A673 (cell line): ENCODE measurements around the gene OXTR. TPM values are rescaled to one million over a fixed set of nuclear protein-coding genes. Genes with fewer than 3 reads are reported as not detected.

ENCODE experiments used
- BruUV-seq: library from RNA; stranded (reverse); fragments of 400-500 nt; replicated peaks from 2 replicates; lab custom pipeline; 2021; lab: Mats Ljungman, UMichigan
- CTCF ChIA-PET: fragments of 300-600 bp; sonication (Branson Sonifier 250); formaldehyde crosslinking; loops from one replicate; lab custom pipeline; 2022; ENCODE audit warnings: antibody characterized with exemption; lab: Charles Lee
- POLR2A ChIA-PET: fragments of 300-600 bp; sonication (Branson Sonifier 250); formaldehyde crosslinking; loops from one replicate; lab custom pipeline; 2022; ENCODE audit warnings: antibody characterized with exemption; ENCODE audit not compliant: low non-redundant PET; lab: Charles Lee
- DNase-seq: peaks from one replicate; pipeline ENCODE4 v3.0.0-alpha.2; 2015; ENCODE audit warnings: low spot score
- H3K27ac ChIP-seq: fragments of 200-600 bp; sonication (generic); 2 replicates; pipeline ENCODE4 v1.5.1; 2016; ENCODE audit warnings: mixed run types, low read depth, mild to moderate bottlenecking, mixed read lengths, antibody characterized with exemption, low read length; ENCODE audit not compliant: poor library complexity, severe bottlenecking
- H3K27me3 ChIP-seq: fragments of 200-600 bp; sonication (generic); replicated peaks from 2 replicates; pipeline ENCODE4 v1.6.1; 2017; ENCODE audit warnings: mixed run types, low read depth, mild to moderate bottlenecking, mixed read lengths, antibody characterized with exemption, low read length; ENCODE audit not compliant: insufficient read depth, poor library complexity
- H3K36me3 ChIP-seq: fragments of 200-600 bp; sonication (generic); 2 replicates; pipeline ENCODE4 v1.6.1; 2016; ENCODE audit warnings: mixed run types, mild to moderate bottlenecking, mixed read lengths, antibody characterized with exemption, low read length; ENCODE audit not compliant: insufficient read depth, poor library complexity, severe bottlenecking
- H3K4me1 ChIP-seq: fragments of 200-600 bp; sonication (generic); 2 replicates; pipeline ENCODE4 v1.6.1; 2017; ENCODE audit warnings: mixed run types, mild to moderate bottlenecking, mixed read lengths, antibody characterized with exemption, low read length; ENCODE audit not compliant: insufficient read depth, poor library complexity, severe bottlenecking
- H3K4me3 ChIP-seq: fragments of 200-600 bp; sonication (generic); 2 replicates; pipeline ENCODE4 v1.5.1; 2016; ENCODE audit warnings: low read depth, mixed run types, mild to moderate bottlenecking, mixed read lengths, low read length; ENCODE audit not compliant: poor library complexity, severe bottlenecking
- H3K9me3 ChIP-seq: fragments of 200-600 bp; sonication (generic); 2 replicates; pipeline ENCODE4 v1.6.1; 2016; ENCODE audit warnings: mixed run types, low read depth, mild to moderate bottlenecking, mixed read lengths, antibody characterized with exemption, low read length; ENCODE audit not compliant: poor library complexity, severe bottlenecking
- EZH2 ChIP-seq: fragments of 200-600 bp; sonication (generic); IDR thresholded peaks from 2 replicates; pipeline ENCODE4 v1.6.1; 2017; ENCODE audit warnings: borderline replicate concordance, low read depth, mild to moderate bottlenecking, mixed read lengths, antibody characterized with exemption, low read length; ENCODE audit not compliant: poor library complexity, severe bottlenecking
- intact Hi-C: fragments of 100-400 bp; cut with micrococcal nuclease; formaldehyde crosslinking; loops from one replicate; pipeline ENCODE4 v1.10.0; 2022; ENCODE audit not compliant: unreplicated experiment
- total RNA-seq: library from RNA; stranded (reverse); gene quantifications from 2 replicates; pipeline ENCODE4 v1.2.3, GENCODE V29; 2021
- TF ChIP-seq, protein P1 (sequence below): fragments of 300-800, 200-600 bp; sonication (generic); conservative IDR thresholded peaks from 2 replicates; pipeline ENCODE4 v1.5.1; 2017; ENCODE audit warnings: low read depth, mild to moderate bottlenecking, antibody characterized with exemption, low read length, moderate library complexity, mixed read lengths

Gene OXTR
- total RNA-seq, 1 experiment from 2014 or later = 6.5 TPM

DNA sequence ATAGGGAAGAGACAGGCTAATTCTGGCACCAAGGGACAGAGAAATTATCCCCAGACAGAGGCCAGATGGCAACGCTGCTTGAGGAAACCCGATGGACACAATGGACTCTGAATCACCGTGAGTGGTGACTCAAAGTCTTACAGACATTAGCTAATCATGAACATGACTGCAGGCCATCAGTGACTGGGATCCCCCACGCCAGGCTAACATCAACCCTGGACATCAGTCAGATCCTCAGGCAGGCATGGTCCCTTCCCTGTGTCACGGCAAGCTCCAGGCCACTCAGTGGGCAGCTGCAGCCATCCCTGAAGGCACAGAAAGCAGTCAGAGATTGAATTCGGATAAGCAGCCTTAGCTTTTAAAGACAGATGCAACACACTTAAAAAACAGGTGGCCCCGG lies 23.8 kb upstream of the OXTR start:
- POLR2A ChIA-PET = no interaction called here
- Histone ChIP-seq H3K27ac (no peak overlapping the region), H3K4me3 (no peak overlapping the region), H3K36me3 (no peaks in the 10 kb centered on the region), H3K4me1 (no peaks in the 10 kb centered on the region), H3K27me3 (no peaks in the 10 kb centered on the region), H3K9me3 (no peaks in the 10 kb centered on the region)
- intact Hi-C loops = no loop called here
- CTCF ChIA-PET = no interaction called here
- no TSS peak for BruUV-seq
- DNase-seq = no peak
- TF ChIP-seq EZH2 = no peak
- TF ChIP-seq, protein P1, sequence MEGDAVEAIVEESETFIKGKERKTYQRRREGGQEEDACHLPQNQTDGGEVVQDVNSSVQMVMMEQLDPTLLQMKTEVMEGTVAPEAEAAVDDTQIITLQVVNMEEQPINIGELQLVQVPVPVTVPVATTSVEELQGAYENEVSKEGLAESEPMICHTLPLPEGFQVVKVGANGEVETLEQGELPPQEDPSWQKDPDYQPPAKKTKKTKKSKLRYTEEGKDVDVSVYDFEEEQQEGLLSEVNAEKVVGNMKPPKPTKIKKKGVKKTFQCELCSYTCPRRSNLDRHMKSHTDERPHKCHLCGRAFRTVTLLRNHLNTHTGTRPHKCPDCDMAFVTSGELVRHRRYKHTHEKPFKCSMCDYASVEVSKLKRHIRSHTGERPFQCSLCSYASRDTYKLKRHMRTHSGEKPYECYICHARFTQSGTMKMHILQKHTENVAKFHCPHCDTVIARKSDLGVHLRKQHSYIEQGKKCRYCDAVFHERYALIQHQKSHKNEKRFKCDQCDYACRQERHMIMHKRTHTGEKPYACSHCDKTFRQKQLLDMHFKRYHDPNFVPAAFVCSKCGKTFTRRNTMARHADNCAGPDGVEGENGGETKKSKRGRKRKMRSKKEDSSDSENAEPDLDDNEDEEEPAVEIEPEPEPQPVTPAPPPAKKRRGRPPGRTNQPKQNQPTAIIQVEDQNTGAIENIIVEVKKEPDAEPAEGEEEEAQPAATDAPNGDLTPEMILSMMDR = no peak

DNA sequence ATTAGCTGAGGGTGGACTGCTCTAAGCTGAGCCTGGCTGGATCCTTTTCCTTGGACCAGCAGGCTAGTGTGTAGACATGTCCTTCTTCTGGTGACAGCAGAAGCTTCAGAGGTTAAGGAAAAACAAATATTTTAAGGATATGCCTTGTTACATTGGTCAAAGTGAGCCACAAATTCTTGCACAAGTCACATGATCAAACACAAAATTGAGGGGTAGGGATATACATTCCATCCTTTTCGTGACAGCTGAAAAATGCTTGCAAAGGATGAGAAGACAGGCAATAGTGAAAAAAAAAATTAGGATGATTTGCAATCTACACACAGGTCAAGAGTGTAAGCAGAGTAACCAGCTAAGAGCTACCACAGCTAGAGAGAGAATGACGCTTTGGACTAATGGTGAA lies 21.1 kb upstream of the OXTR start:
- no peaks in the 10 kb centered on the region for H3K36me3 ChIP-seq
- H3K9me3 ChIP-seq = no peaks in the 10 kb centered on the region
- intact Hi-C loops = no loop called here
- no peak for DNase-seq
- BruUV-seq = no TSS peak
- H3K27me3 ChIP-seq = no peaks in the 10 kb centered on the region
- POLR2A ChIA-PET = no interaction called here
- H3K4me1 ChIP-seq = no peaks in the 10 kb centered on the region
- CTCF ChIA-PET = no interaction called here
- TF ChIP-seq, protein P1 = no peak
- TF ChIP-seq EZH2 = no peak
- no peak overlapping the region for H3K4me3 ChIP-seq
- no peak overlapping the region for H3K27ac ChIP-seq

DNA sequence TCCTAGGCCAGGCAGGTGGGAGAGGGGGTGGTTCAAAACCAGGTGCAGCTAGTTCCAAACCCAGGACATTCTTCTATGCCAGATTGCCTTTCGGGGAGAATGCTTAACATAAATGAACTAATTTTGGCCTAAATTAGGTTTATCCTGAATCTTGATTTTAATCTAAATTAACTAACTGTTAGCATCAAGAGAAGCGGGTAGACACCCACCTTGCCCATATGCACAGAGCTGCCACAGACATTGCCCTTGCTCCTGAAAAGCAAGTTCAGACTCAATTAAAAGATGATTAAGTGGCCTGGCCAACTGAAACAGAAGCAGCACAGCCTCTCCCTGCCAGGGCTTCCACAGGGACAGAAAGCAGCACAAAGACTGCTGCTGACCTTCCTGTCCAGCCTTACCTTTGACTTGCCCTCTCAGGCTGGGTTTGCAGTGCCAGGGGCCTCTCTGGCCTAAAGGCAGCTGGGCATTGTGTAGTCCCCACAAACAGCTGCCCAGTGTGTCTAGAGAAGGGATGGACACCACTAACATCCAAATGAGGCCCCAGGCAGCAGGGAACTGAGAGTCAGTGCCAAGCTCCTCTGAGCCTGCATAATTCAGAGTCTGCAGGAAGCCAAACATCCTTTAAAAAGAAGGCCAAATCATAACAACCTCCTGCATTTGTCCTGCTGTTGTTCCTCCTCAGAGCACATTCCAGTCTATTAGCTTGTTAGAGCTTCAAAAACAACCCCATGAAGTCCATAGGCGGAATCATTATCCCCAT lies 15.4 kb upstream of the OXTR start:
- no peaks in the 10 kb centered on the region for H3K4me1 ChIP-seq
- intact Hi-C loops = no loop called here
- BruUV-seq = no TSS peak
- no peak overlapping the region for H3K4me3 ChIP-seq
- no peaks in the 10 kb centered on the region for H3K36me3 ChIP-seq
- no peaks in the 10 kb centered on the region for H3K9me3 ChIP-seq
- TF ChIP-seq, protein P1 = no peak
- TF ChIP-seq EZH2 = no peak
- CTCF ChIA-PET = no interaction called here
- DNase-seq = no peak
- H3K27ac ChIP-seq = no peak overlapping the region
- no peaks in the 10 kb centered on the region for H3K27me3 ChIP-seq
- POLR2A ChIA-PET = no interaction called here
